Measurements from ENCODE around the gene ADD1. TPM values are rescaled to one million over a fixed set of nuclear protein-coding genes. Genes with fewer than 3 reads are reported as not detected.
A peak's percentile ranks its signal among the peaks of the same experiment; 100 is the strongest.

The ADD1 gene
- total and polyA plus RNA-seq, 8 donors = 262 to 331 (median 304) TPM

DNA sequence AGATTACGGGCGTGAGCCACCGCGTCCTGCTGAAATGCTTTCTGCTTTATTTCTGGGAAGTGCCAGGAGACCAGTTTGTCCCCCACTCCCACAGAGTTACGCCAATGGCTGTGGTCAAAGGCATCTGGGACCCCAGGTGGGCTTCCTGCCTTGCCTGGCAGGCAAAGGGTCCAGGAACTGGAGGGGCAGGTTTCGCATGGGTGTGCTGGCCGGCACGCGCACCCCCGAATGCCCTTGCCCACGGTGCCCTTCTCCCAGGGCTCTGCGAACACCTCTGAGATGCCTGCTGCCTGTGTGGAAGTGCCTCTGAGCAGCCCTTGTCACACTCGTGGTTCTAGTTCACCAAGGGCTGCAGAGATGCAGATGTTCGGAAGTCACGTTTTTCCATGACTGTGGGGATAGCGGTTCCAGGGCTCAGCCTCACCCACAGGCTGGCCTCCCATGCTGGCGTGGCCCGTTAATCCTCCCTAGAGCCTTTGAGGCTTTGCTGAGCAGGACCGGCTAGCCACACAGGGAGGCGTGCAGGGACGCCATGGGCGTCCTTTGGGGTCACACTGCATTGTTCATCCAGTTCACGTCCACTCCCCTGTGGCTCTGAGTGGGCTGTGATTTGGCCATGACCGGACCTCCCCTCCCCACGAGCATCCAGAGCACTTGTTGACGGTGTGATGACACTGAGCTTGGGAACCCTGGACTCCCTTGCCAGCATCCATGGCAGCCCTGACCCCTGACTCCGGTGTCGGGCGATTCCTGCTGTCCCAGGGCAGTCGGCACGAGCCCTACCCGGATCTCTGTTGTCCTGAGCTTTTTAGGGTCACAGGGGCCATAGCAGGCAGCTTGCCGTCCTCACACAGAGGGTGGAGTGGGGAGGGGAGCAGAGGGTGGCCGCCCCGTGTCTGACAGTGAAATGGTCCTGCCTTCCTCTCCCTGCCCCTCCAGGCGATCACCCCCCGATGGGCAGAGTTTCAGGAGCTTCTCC lies 12.7 kb upstream of the ADD1 start:
- peaks cover 0 to 95% of the 10 kb centered on the region in 2 donors for H3K36me3 ChIP-seq
- intact Hi-C loops (cut with DNase I) = no loop called here
- no peak for ATAC-seq

DNA sequence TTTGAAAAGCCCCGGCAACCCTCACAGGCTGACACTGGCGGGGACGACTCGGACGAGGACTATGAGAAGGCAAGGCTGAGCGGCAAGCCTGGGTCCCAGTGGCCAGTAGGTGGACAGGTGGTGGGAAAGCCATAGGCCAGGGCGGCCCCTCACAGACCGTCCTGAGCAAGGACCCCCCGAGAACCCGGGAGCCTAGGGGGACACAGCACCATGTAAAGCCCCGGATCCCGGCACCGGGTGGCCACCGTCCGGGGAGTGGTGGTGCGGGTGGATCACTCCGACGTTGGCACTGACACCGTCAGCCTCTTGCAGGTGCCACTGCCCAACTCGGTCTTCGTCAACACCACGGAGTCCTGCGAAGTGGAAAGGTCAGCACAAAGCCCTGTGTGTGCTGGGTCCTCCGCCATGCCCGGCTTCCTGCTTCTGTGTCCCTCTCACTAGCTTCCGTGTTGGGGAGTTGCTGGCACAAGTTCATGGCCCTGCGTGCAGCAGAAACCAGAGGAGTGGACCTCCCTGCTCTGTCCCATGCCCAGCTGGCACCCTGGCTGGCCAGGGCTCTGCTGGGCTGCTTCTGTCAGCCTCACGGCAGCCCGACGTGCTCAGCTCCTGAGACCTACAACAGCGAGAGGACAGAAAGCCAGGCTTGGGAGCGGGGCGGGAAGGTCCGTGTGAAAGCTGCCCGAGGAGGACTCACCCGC lies 11.9 kb upstream of the ADD1 start:
- TF ChIP-seq, protein P1, sequence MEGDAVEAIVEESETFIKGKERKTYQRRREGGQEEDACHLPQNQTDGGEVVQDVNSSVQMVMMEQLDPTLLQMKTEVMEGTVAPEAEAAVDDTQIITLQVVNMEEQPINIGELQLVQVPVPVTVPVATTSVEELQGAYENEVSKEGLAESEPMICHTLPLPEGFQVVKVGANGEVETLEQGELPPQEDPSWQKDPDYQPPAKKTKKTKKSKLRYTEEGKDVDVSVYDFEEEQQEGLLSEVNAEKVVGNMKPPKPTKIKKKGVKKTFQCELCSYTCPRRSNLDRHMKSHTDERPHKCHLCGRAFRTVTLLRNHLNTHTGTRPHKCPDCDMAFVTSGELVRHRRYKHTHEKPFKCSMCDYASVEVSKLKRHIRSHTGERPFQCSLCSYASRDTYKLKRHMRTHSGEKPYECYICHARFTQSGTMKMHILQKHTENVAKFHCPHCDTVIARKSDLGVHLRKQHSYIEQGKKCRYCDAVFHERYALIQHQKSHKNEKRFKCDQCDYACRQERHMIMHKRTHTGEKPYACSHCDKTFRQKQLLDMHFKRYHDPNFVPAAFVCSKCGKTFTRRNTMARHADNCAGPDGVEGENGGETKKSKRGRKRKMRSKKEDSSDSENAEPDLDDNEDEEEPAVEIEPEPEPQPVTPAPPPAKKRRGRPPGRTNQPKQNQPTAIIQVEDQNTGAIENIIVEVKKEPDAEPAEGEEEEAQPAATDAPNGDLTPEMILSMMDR (IDR thresholded peaks at IDR 0.05) = no peak
- Histone ChIP-seq H3K36me3 (peaks cover 0 to 100% of the 10 kb centered on the region in 2 donors), H3K4me3 (no peak overlapping the region), H3K27ac (no peak overlapping the region), H3K4me1 (peaks cover 0 to 28% of the 10 kb centered on the region in 2 donors), H3K27me3 (no peaks in the 10 kb centered on the region), H3K9me3 (no peaks in the 10 kb centered on the region)
- no peak for ATAC-seq
- peak in 2 of 4 donors; percentile 31 to 75 for DNase-seq
- intact Hi-C loops (cut with DNase I) = no loop called here

More for the DNA sequence above, 12.7 kb upstream of the ADD1 start:
- Histone ChIP-seq H3K27me3 (no peaks in the 10 kb centered on the region), H3K4me3 (no peak overlapping the region), H3K27ac (no peak overlapping the region), H3K9me3 (no peaks in the 10 kb centered on the region), H3K4me1 (peaks cover 0 to 20% of the 10 kb centered on the region in 2 donors)
- TF ChIP-seq, protein P1 (IDR thresholded peaks at IDR 0.05) = no peak
- DNase-seq = peak in 1 of 4 donors; percentile 41

DNA sequence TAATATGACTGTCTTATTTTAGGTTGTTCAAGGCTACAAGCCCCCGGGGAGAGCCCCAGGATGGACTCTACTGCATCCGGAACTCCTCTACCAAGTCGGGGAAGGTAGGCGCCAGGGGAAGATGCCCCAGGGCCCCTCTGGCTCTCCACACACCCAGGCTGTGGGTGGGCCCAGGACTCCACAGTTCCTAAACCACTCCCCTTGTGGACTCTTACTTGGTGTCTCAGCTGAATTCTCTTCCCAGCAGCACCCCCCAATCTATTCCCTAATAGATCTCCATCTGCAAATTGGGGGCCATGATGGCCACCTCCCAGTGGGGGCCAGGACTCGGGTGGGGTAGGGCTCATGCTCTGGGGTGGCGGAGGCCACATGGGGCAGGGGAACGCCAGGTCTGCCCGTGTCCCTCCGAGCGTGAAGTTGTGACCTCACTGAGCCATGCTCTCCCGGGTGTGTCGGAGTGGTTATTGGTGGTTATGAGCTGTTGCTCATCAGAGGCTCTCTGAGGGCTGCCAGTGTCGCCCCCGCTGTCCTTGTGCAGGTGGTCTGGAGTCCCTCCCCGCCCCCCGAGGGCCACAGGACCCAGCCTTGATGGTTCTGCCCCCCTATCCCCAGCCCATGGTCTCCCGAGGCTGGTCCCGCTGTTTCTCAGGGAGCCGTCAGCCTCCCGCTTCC lies 11.2 kb upstream of the ADD1 start:
- H3K36me3 ChIP-seq = peaks cover 0 to 93% of the 10 kb centered on the region in 2 donors
- no peak overlapping the region for H3K4me3 ChIP-seq
- no peak overlapping the region for H3K27ac ChIP-seq
- no peak for ATAC-seq
- no peaks in the 10 kb centered on the region for H3K27me3 ChIP-seq
- TF ChIP-seq, protein P1 (IDR thresholded peaks at IDR 0.05) = no peak
- H3K4me1 ChIP-seq = peaks cover 3 to 35% of the 10 kb centered on the region in 2 donors
- peak in 2 of 4 donors; percentile 30 to 59 for DNase-seq
- H3K9me3 ChIP-seq = no peaks in the 10 kb centered on the region
- intact Hi-C loops (cut with DNase I) = no loop called here

DNA sequence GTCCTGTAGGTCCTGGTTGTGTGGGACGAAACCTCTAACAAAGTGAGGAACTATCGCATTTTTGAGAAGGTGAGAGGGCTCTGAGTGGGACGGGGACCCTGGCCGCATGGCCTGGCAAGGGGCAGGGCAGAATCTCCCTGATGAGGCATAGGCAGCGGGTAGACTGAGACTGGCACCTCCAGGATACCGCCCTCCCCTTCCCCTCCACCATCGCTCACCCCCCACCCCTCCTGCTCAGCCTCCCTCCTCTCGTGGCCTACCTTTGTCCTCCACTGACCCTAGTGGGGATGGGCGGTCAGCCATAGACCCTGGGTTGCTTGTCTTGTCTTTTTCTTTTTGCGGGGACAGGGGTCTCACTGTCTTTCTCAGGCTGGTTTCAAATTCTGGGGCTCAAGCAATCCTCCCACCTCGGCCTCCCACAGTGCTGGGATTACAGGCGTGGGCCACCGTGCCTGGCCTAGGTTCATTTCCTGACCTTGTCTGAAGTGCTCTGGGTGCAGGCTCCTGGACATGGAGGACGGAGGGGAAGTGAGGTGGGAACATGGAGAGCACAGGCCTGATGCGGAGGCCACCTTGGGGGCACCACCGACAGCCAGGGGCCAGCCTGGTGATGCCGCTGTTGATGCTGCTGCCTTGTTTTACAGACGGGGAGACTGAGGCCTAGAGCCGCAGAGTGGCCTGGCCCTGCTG lies 10.5 kb upstream of the ADD1 start:
- Histone ChIP-seq H3K4me1 (peaks cover 8 to 42% of the 10 kb centered on the region in 2 donors), H3K36me3 (peaks cover 0 to 86% of the 10 kb centered on the region in 2 donors), H3K4me3 (no peak overlapping the region), H3K27me3 (no peaks in the 10 kb centered on the region), H3K27ac (no peak overlapping the region), H3K9me3 (no peaks in the 10 kb centered on the region)
- ATAC-seq (no peak), DNase-seq (peak in 1 of 4 donors; percentile 18)
- TF ChIP-seq, protein P1 (IDR thresholded peaks at IDR 0.05) = no peak
- intact Hi-C loops (cut with DNase I) = no loop called here
